ENCODE measurements around the gene PTPN2. TPM values are rescaled to one million over a fixed set of nuclear protein-coding genes. Genes with fewer than 3 reads are reported as not detected.

The PTPN2 gene
- total RNA-seq, 4 donors from 2014 or later, result 33.7 to 60.5 (median 38.0) TPM

DNA sequence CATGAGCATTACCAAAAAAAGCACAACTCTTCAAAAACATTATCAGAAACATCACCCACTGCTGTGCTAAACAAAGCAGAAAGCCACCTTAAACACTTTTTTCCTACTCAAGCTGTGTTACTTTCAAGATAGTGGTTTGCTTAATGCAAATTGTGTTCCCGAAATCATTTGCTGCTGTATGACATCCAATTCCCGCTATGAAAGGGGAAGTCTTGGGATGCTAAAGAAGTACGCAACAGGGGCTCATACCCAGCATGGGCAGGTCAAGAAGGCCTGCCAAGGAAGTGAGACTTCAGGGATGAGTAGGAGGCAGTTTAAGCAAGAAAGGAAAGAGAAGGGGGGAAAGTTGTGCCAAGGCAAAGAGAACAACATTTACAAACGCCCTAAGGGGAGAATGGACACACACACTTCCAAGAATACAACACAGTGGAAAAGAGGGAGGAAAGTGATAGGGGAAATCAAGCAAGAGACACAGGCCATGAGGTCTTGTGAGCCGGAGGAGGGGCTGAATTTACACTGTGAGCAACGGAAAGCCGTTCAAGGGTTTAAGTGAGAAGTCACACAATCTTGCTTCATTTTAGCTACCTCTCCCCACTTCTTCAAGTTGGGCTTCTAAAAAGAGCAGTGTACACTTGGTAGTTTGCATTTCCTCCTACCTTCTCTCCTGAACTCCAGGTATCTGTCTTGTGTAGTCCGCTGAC lies 4.0 kb downstream of the PTPN2 start:
- TF ChIP-seq, protein P1, sequence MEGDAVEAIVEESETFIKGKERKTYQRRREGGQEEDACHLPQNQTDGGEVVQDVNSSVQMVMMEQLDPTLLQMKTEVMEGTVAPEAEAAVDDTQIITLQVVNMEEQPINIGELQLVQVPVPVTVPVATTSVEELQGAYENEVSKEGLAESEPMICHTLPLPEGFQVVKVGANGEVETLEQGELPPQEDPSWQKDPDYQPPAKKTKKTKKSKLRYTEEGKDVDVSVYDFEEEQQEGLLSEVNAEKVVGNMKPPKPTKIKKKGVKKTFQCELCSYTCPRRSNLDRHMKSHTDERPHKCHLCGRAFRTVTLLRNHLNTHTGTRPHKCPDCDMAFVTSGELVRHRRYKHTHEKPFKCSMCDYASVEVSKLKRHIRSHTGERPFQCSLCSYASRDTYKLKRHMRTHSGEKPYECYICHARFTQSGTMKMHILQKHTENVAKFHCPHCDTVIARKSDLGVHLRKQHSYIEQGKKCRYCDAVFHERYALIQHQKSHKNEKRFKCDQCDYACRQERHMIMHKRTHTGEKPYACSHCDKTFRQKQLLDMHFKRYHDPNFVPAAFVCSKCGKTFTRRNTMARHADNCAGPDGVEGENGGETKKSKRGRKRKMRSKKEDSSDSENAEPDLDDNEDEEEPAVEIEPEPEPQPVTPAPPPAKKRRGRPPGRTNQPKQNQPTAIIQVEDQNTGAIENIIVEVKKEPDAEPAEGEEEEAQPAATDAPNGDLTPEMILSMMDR (IDR thresholded peaks at IDR 0.05; ENCODE audit: low read depth), result no peak

DNA sequence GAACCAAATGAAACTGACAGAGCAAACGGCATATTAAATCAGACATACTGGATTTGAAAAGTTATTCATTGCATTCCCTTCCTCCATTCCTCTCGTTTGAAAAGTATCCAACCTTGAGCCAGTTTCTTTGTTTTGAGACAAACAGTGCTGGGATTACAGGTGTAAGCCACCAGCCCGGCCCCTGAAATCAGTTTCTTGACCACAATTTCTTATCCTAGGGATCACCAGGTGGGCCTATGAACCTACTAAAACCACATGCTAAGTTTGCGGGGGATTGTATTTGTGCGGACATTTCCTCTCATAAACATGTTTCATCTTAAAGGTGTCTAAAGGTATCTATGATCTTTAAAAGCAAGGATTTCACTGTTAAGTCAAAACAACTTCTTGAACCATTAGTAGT lies 11.6 kb downstream of the PTPN2 start:
- TF ChIP-seq, protein P1 (IDR thresholded peaks at IDR 0.05; ENCODE audit: low read depth), result no peak

DNA sequence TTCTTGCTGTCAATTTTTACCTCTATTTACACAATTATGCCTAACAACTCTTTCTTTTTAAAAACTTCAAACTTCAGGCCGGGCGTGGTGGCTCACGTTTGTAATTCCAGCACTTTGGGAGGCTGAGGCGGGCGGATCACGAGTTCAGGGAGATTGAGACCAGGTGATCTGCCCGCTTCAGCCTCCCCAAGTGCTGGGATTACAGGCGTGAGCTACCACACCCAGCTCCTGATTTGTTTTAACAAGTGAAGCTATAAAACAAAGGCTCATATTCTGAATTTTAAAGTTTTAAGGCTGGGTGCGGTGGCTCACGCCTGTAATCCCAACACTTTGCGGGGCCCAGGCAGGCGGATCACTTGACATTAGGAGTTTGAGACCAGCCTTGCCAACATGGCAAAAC lies 15.5 kb downstream of the PTPN2 start:
- TF ChIP-seq, protein P1 (IDR thresholded peaks at IDR 0.05; ENCODE audit: low read depth), result no peak

DNA sequence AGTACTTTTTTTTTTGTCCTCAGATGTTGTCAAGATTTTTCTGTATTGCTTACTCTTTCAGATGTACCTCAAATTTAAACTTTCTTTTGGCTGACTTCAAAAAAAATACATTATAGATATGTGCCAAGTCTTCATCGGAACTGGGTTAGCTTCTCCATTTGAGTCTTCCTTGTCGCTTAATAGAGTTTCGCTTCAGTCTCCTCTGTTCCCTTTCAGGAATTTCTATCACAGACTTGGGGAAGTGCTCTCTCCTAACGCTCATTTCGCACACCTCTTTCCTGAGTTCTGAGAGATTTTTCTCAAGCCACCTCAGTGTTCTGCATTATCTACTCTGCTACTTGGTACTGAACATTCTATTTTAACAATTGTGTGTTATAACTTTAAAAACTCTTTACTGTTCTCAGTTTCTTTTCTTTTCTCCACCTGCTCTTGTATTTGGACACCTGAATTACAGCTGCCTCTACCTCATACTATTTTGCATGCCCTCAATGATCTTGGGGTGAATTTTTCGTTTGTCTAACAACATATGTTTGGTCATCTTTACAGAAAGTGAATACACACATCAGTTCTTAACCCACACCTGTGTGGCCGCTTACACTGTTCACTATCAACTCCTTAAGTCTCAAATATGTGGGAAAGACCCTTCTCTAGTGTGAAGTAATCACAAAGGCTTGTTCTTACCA lies 16.5 kb downstream of the PTPN2 start:
- TF ChIP-seq, protein P1 (IDR thresholded peaks at IDR 0.05; ENCODE audit: low read depth), result no peak

- TF ChIP-seq, protein P1 (IDR thresholded peaks at IDR 0.05; ENCODE audit: low read depth), result no peak
Measured at GRCh38 chr18:12863687-12864216, 20.3 kb downstream of the PTPN2 start.

GRCh38 chr18:12862874-12863482 lies 21.1 kb downstream of the PTPN2 start:
- TF ChIP-seq, protein P1 (IDR thresholded peaks at IDR 0.05; ENCODE audit: low read depth), result no peak

- TF ChIP-seq, protein P1 (IDR thresholded peaks at IDR 0.05; ENCODE audit: low read depth), result no peak
Measured at GRCh38 chr18:12862467-12862866, 21.6 kb downstream of the PTPN2 start.

Measured in subcutaneous adipose tissue (tissue), 4 donors.